ENCODE results near the gene CENPV.
"Not testable (repeated sequence)": the region's sequence is repeated elsewhere in the genome, so short reads cannot be mapped to it uniquely, and the experiment has no call there.

The CENPV gene

GRCh38 chr17:16353317-16354174, at the start of gene CENPV:
Gene CENPV (minus strand): TSS chr17:16353469. CDS start chr17:16353436, 33 bp downstream.
- Mint-ChIP-seq H3K27ac (peak within 1 kb of the TSS; percentile 86), H3K4me3 (peak within 1 kb of the TSS; percentile 93), H3K9me3 (no peaks in the 10 kb centered on the region), H3K27me3 (no peaks in the 10 kb centered on the region), H3K4me1 (peaks cover 15% of the 10 kb centered on the region), H3K36me3 (peaks cover 4% of the 10 kb centered on the region)
- ATAC-seq = peak; percentile 91

- H3K27ac Mint-ChIP-seq = peak overlapping the region; percentile 85
- no peaks in the 10 kb centered on the region for H3K27me3 Mint-ChIP-seq
- H3K36me3 Mint-ChIP-seq = no peaks in the 10 kb centered on the region
- ATAC-seq = peak; percentile 94
- peaks cover 18% of the 10 kb centered on the region for H3K4me1 Mint-ChIP-seq
- peak overlapping the region; percentile 14 for H3K4me3 Mint-ChIP-seq
- H3K9me3 Mint-ChIP-seq = no peaks in the 10 kb centered on the region
Measured at GRCh38 chr17:16398270-16399267, 45.3 kb upstream of the CENPV start.

- H3K4me1 Mint-ChIP-seq = peaks cover 18% of the 10 kb centered on the region
- H3K9me3 Mint-ChIP-seq, H3K36me3 Mint-ChIP-seq, H3K27me3 Mint-ChIP-seq, H3K4me3 Mint-ChIP-seq, ATAC-seq: not testable (repeated sequence)
- H3K27ac Mint-ChIP-seq = peak overlapping the region; percentile 13
Measured at GRCh38 chr17:16396693-16397092, 43.4 kb upstream of the CENPV start.

GRCh38 chr17:16395887-16396286, 42.6 kb upstream of the CENPV start:
- not testable (repeated sequence) for H3K27me3 Mint-ChIP-seq, ATAC-seq, H3K36me3 Mint-ChIP-seq, H3K9me3 Mint-ChIP-seq, H3K4me3 Mint-ChIP-seq
- peak overlapping the region; percentile 13 for H3K27ac Mint-ChIP-seq
- peaks cover 18% of the 10 kb centered on the region for H3K4me1 Mint-ChIP-seq

GRCh38 chr17:16392491-16392890, 39.2 kb upstream of the CENPV start:
- ATAC-seq, H3K9me3 Mint-ChIP-seq, H3K36me3 Mint-ChIP-seq, H3K27me3 Mint-ChIP-seq, H3K27ac Mint-ChIP-seq, H3K4me1 Mint-ChIP-seq, H3K4me3 Mint-ChIP-seq: not testable (repeated sequence)

GRCh38 chr17:16391451-16391850, 38.2 kb upstream of the CENPV start:
- Mint-ChIP-seq H3K4me3 (no peak overlapping the region), H3K9me3 (no peaks in the 10 kb centered on the region), H3K4me1 (peaks cover 7% of the 10 kb centered on the region), H3K27ac (no peak overlapping the region), H3K36me3 (no peaks in the 10 kb centered on the region), H3K27me3 (no peaks in the 10 kb centered on the region)
- ATAC-seq = no peak

- H3K4me3 Mint-ChIP-seq = peak overlapping the region; percentile 83
- not testable (repeated sequence) for ATAC-seq, H3K9me3 Mint-ChIP-seq, H3K27me3 Mint-ChIP-seq
- H3K27ac Mint-ChIP-seq = peak overlapping the region; percentile 78
- H3K36me3 Mint-ChIP-seq = peaks cover 27% of the 10 kb centered on the region
- peaks cover 47% of the 10 kb centered on the region for H3K4me1 Mint-ChIP-seq
Measured at GRCh38 chr17:16386126-16386507, 32.8 kb upstream of the CENPV start.

- Mint-ChIP-seq H3K4me3 (peak overlapping the region; percentile 9), H3K27me3 (no peaks in the 10 kb centered on the region), H3K9me3 (no peaks in the 10 kb centered on the region), H3K4me1 (peaks cover 47% of the 10 kb centered on the region), H3K36me3 (peaks cover 29% of the 10 kb centered on the region), H3K27ac (peak overlapping the region; percentile 51)
- ATAC-seq = no peak
Measured at GRCh38 chr17:16384557-16384956, 31.3 kb upstream of the CENPV start.

GRCh38 chr17:16383772-16384287, 30.6 kb upstream of the CENPV start:
- ATAC-seq = no peak
- no peaks in the 10 kb centered on the region for H3K9me3 Mint-ChIP-seq
- H3K4me3 Mint-ChIP-seq = peak overlapping the region; percentile 43
- no peaks in the 10 kb centered on the region for H3K27me3 Mint-ChIP-seq
- peaks cover 47% of the 10 kb centered on the region for H3K4me1 Mint-ChIP-seq
- H3K36me3 Mint-ChIP-seq = peaks cover 29% of the 10 kb centered on the region
- H3K27ac Mint-ChIP-seq = no peak overlapping the region

GRCh38 chr17:16383216-16383615, 29.9 kb upstream of the CENPV start:
- no peak for ATAC-seq
- no peaks in the 10 kb centered on the region for H3K9me3 Mint-ChIP-seq
- peak overlapping the region; percentile 60 for H3K27ac Mint-ChIP-seq
- H3K36me3 Mint-ChIP-seq = peaks cover 29% of the 10 kb centered on the region
- H3K27me3 Mint-ChIP-seq = no peaks in the 10 kb centered on the region
- H3K4me1 Mint-ChIP-seq = peaks cover 47% of the 10 kb centered on the region
- H3K4me3 Mint-ChIP-seq = peak overlapping the region; percentile 43

GRCh38 chr17:16381496-16381820, 28.2 kb upstream of the CENPV start:
- Mint-ChIP-seq H3K4me3 (peak overlapping the region; percentile 99), H3K36me3 (peaks cover 29% of the 10 kb centered on the region), H3K27me3 (no peaks in the 10 kb centered on the region), H3K27ac (peak overlapping the region; percentile 99), H3K4me1 (peaks cover 40% of the 10 kb centered on the region), H3K9me3 (no peaks in the 10 kb centered on the region)
- ATAC-seq = no peak

GRCh38 chr17:16380640-16381495, 27.6 kb upstream of the CENPV start, which contains the start of gene UBB:
Gene UBB (plus strand): TSS chr17:16381091. CDS start chr17:16381908, 817 bp downstream.
- Mint-ChIP-seq H3K9me3 (no peaks in the 10 kb centered on the region), H3K36me3 (peaks cover 29% of the 10 kb centered on the region), H3K27me3 (no peaks in the 10 kb centered on the region), H3K4me3 (peak within 1 kb of the TSS; percentile 99), H3K27ac (peak within 1 kb of the TSS; percentile 99), H3K4me1 (peaks cover 40% of the 10 kb centered on the region)
- peak; percentile 99 for ATAC-seq

GRCh38 chr17:16379654-16380053, 26.4 kb upstream of the CENPV start:
- H3K27me3 Mint-ChIP-seq = no peaks in the 10 kb centered on the region
- ATAC-seq = no peak

GRCh38 chr17:16378636-16379282, 25.5 kb upstream of the CENPV start:
- H3K9me3 Mint-ChIP-seq = no peaks in the 10 kb centered on the region
- H3K27ac Mint-ChIP-seq = no peak overlapping the region
- peaks cover 29% of the 10 kb centered on the region for H3K36me3 Mint-ChIP-seq
- H3K27me3 Mint-ChIP-seq = no peaks in the 10 kb centered on the region
- H3K4me1 Mint-ChIP-seq = peaks cover 26% of the 10 kb centered on the region
- no peak for ATAC-seq
- H3K4me3 Mint-ChIP-seq = peak overlapping the region; percentile 15

More at GRCh38 chr17:16379654-16380053, 26.4 kb upstream of the CENPV start:
- Mint-ChIP-seq H3K4me3 (peak overlapping the region; percentile 15), H3K4me1 (peaks cover 35% of the 10 kb centered on the region), H3K27ac (no peak overlapping the region), H3K36me3 (peaks cover 29% of the 10 kb centered on the region), H3K9me3 (no peaks in the 10 kb centered on the region)
